ENCODE data around the gene ADAP1. TPM values are rescaled to one million over a fixed set of nuclear protein-coding genes. Genes with fewer than 3 reads are reported as not detected.
A peak's percentile ranks its signal among the peaks of the same experiment; 100 is the strongest.

The ADAP1 gene
- total RNA-seq, 1 experiment from 2014 or later = 16.4 TPM

DNA sequence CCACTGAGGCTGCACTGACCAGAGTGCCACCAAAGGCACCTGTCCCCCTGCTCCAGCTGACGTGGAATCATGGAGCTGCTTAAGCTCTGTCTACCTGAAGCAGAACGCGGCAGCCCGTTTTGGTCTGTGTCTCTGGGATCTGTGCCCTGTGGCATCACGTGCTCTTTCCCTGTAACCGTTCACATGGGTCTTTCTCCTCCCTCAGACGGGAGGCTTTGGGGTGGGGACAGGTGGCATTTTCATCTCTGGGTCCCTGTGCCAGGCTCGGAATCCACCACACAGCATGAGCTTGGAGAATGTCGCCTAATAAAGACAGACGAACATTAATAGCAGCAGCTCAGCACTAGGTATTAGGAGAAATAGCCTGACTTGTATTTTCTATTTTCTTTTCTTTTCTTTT, 1.6 kb upstream of the ADAP1 start:
- no peak overlapping the region for H3K4me3 ChIP-seq (ENCODE audit: low read depth, low read length, poor library complexity, severe bottlenecking)
- no peak overlapping the region for H3K27ac ChIP-seq (ENCODE audit: low read depth, low read length, poor library complexity, severe bottlenecking)
- peaks cover 24% of the 10 kb centered on the region for H3K4me1 ChIP-seq (ENCODE audit: insufficient read depth, low read length, poor library complexity, severe bottlenecking)
- ChIA-PET POLR2A (ENCODE audit: low non-redundant PET) (no interaction called here), CTCF (no interaction called here)
- TF ChIP-seq EZH2 (IDR thresholded peaks at IDR 0.05; ENCODE audit: borderline replicate concordance, low read depth, low read length, poor library complexity, severe bottlenecking) = no peak
- TF ChIP-seq, protein P1, sequence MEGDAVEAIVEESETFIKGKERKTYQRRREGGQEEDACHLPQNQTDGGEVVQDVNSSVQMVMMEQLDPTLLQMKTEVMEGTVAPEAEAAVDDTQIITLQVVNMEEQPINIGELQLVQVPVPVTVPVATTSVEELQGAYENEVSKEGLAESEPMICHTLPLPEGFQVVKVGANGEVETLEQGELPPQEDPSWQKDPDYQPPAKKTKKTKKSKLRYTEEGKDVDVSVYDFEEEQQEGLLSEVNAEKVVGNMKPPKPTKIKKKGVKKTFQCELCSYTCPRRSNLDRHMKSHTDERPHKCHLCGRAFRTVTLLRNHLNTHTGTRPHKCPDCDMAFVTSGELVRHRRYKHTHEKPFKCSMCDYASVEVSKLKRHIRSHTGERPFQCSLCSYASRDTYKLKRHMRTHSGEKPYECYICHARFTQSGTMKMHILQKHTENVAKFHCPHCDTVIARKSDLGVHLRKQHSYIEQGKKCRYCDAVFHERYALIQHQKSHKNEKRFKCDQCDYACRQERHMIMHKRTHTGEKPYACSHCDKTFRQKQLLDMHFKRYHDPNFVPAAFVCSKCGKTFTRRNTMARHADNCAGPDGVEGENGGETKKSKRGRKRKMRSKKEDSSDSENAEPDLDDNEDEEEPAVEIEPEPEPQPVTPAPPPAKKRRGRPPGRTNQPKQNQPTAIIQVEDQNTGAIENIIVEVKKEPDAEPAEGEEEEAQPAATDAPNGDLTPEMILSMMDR (conservative IDR thresholded peaks at IDR 0.05; ENCODE audit: low read depth, low read length) = no peak
- no peaks in the 10 kb centered on the region for H3K27me3 ChIP-seq (replicated peaks; ENCODE audit: insufficient read depth, low read depth, low read length, poor library complexity)
- DNase-seq (ENCODE audit: low spot score) = no peak
- no TSS peak for BruUV-seq (replicated peaks)
- H3K36me3 ChIP-seq (ENCODE audit: insufficient read depth, low read length, poor library complexity, severe bottlenecking) = no peaks in the 10 kb centered on the region
- H3K9me3 ChIP-seq (ENCODE audit: low read depth, low read length, poor library complexity, severe bottlenecking) = no peaks in the 10 kb centered on the region
- intact Hi-C loops (cut with micrococcal nuclease; ENCODE audit: unreplicated experiment) = loop anchor here (10.0 kb wide), 1 partner anchor 171 kb away; no protein-coding TSS in a partner anchor

DNA sequence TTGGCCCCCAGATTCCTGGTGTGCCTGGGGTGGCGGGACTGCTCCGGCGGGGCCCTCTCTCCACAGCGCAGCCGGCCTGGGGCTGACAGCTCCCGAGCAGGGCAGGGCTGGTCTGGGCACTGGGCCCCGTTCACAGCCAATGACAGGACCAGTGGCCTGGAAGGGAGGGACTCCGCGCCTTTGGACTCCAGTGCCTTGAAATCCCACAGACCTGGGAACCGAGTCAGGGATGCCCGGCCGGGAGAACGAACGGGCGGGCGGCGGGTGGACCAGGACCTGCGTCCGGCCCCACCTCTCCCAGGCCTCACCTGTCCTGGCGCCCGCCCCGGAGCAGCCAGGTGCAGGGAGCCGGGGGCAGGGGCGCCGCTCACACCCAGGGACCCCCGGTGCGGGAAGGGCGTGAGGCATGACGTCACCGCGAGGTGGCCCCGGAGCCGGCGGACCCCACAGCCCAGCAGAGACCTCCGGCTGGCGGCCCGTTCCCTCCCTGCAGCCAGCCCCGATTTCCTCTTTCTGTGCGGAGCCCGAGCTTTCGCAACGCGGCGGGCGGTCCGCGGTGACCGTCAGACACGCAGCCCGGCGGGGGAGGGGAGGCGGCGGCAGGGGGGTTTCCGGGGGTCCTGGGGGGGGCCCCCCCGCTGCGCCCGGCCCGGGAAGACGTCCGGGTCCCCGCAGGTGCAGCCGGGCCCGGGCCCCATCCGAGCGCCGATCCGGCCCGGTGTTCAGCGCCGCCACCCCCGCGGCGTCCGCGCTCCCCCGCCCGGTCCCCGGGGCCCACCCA, 743 bp downstream of the ADAP1 start:
- no peaks in the 10 kb centered on the region for H3K36me3 ChIP-seq (ENCODE audit: insufficient read depth, low read length, poor library complexity, severe bottlenecking)
- peaks cover 13% of the 10 kb centered on the region for H3K4me1 ChIP-seq (ENCODE audit: insufficient read depth, low read length, poor library complexity, severe bottlenecking)
- no peaks in the 10 kb centered on the region for H3K9me3 ChIP-seq (ENCODE audit: low read depth, low read length, poor library complexity, severe bottlenecking)
- intact Hi-C loops (cut with micrococcal nuclease; ENCODE audit: unreplicated experiment) = loop anchor here (5.0 to 10.0 kb wide), 2 partner anchors 41 to 169 kb away; no protein-coding TSS in a partner anchor
- TF ChIP-seq, protein P1 (conservative IDR thresholded peaks at IDR 0.05; ENCODE audit: low read depth, low read length) = no peak
- TF ChIP-seq EZH2 (IDR thresholded peaks at IDR 0.05; ENCODE audit: borderline replicate concordance, low read depth, low read length, poor library complexity, severe bottlenecking) = no peak
- ChIA-PET POLR2A (ENCODE audit: low non-redundant PET) (no interaction called here), CTCF (interaction anchor here (0.7 kb wide), 1 partner anchor 168 kb away, joined by 3 read pairs; no protein-coding TSS in a partner anchor)
- no peaks in the 10 kb centered on the region for H3K27me3 ChIP-seq (replicated peaks; ENCODE audit: insufficient read depth, low read depth, low read length, poor library complexity)
- no TSS peak for BruUV-seq (replicated peaks)
- peak overlapping the region; percentile 53 for H3K4me3 ChIP-seq (ENCODE audit: low read depth, low read length, poor library complexity, severe bottlenecking)
- H3K27ac ChIP-seq (ENCODE audit: low read depth, low read length, poor library complexity, severe bottlenecking) = no peak overlapping the region
- DNase-seq (ENCODE audit: low spot score) = no peak

DNA sequence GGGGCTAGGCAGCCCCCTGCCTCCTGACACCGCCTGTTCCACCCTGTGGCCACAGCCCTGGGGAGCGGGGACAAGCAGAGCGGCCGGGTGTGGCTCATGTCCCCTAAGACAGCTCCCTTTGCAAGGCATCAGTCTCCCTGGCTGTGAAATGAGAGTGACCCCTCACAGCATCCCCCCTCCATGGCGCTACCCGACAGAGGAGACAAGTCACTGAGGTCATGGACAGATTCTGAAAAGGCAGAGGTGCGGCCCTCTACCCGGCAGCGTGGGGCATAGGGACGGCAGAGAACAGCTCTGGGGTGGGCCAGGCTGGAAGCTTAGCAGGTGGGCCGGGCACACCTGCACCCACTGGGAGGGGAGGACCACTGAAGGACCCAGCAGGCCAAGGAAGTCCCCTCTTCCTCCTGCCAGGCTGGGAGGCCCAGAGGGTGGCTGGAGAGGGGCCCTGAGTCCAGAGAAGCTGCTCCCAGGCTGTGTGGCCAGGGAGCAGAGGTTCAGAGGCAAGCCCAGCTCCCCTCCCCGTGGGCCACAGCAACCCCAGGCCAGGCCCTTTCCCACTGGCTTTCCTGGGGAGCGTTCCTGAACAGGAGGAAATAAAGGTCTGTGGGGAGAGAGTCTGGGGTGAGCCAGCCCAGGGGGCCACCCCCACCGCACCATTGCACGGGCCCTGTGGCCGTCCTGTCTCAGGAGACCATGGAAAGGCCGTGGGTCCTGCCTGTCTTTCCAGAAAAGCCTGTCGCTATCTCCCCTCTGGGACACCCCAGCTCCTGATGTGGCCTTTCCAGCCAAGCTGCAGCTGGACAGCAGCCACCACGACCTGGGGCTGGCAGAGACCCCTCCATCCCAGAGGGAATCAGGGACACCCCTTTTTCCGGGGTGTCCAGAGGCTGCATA, 1.7 kb downstream of the ADAP1 start:
- no peaks in the 10 kb centered on the region for H3K36me3 ChIP-seq (ENCODE audit: insufficient read depth, low read length, poor library complexity, severe bottlenecking)
- no peaks in the 10 kb centered on the region for H3K27me3 ChIP-seq (replicated peaks; ENCODE audit: insufficient read depth, low read depth, low read length, poor library complexity)
- H3K9me3 ChIP-seq (ENCODE audit: low read depth, low read length, poor library complexity, severe bottlenecking) = no peaks in the 10 kb centered on the region
- ChIA-PET CTCF (interaction anchor here (0.7 kb wide), 1 partner anchor 232 kb away, joined by 3 read pairs; no protein-coding TSS in a partner anchor), POLR2A (ENCODE audit: low non-redundant PET) (no interaction called here)
- peaks cover 8% of the 10 kb centered on the region for H3K4me1 ChIP-seq (ENCODE audit: insufficient read depth, low read length, poor library complexity, severe bottlenecking)
- intact Hi-C loops (cut with micrococcal nuclease; ENCODE audit: unreplicated experiment) = loop anchor here (5.0 to 10.0 kb wide), 2 partner anchors 40 to 168 kb away; no protein-coding TSS in a partner anchor
- peak overlapping the region; percentile 53 for H3K4me3 ChIP-seq (ENCODE audit: low read depth, low read length, poor library complexity, severe bottlenecking)
- TF ChIP-seq, protein P1 (conservative IDR thresholded peaks at IDR 0.05; ENCODE audit: low read depth, low read length) = no peak
- no peak for TF ChIP-seq EZH2 (IDR thresholded peaks at IDR 0.05; ENCODE audit: borderline replicate concordance, low read depth, low read length, poor library complexity, severe bottlenecking)
- no peak overlapping the region for H3K27ac ChIP-seq (ENCODE audit: low read depth, low read length, poor library complexity, severe bottlenecking)
- no peak for DNase-seq (ENCODE audit: low spot score)
- BruUV-seq (replicated peaks) = no TSS peak

Data from A673 (cell line).